ENCODE data around the gene ZBTB21. TPM values are rescaled to one million over a fixed set of nuclear protein-coding genes. Genes with fewer than 3 reads are reported as not detected.
A peak's percentile ranks its signal among the peaks of the same experiment; 100 is the strongest.

The ZBTB21 gene
- total and polyA plus RNA-seq, 9 of the 15 experiments (the other 6 are each of a cell fraction or from before 2014, with no cell fraction given) = 2.2 to 15.2 (median 8.7) TPM

DNA sequence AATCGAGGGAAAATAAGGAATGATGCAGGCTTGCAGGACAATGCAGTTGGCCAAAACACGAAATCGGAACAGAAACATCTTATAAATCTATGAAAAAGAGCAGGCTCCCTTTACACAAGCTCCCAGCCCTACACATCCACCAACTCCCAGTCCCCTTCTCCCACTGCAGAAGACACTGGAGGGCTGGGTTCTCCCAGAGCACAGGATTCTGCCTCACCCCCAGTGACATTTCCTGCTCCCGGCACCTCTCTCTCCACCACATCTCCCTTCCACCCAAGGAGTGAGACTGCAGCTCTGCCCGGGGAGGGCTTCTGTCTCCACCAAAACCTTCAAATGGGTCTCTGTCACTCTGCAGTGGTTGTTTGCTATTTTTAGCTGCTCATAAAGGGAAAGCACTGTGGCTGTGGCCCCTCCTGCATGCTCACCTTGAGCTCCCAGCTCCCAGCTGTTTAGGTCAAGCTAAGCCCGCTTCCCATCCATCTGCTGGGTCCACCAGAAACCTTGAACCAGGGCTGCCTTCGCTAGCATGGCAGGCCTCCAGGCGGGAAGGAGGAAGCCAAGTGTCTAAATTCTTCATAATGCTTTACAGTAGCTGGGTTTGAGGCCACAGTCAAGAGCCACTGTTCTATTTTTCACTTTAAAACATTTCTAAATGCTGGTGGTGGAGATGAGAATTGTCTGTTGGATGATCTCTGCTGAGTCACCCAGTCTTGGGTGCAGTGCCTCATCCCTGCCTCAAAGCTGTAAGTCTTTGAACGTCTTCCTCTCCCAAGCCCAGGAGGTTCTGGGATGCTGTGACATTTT, 53.0 kb downstream of the ZBTB21 start (continued):
- TF ChIP-seq, protein P1, sequence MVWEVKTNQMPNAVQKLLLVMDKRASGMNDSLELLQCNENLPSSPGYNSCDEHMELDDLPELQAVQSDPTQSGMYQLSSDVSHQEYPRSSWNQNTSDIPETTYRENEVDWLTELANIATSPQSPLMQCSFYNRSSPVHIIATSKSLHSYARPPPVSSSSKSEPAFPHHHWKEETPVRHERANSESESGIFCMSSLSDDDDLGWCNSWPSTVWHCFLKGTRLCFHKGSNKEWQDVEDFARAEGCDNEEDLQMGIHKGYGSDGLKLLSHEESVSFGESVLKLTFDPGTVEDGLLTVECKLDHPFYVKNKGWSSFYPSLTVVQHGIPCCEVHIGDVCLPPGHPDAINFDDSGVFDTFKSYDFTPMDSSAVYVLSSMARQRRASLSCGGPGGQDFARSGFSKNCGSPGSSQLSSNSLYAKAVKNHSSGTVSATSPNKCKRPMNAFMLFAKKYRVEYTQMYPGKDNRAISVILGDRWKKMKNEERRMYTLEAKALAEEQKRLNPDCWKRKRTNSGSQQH (CRISPR knock-in tag; IDR thresholded peaks at IDR 0.05) = no peak
- TF ChIP-seq ZNF224 (CRISPR knock-in tag; IDR thresholded peaks at IDR 0.05) = no peak
- peak in 1 of 2 experiments; percentile 67; a peak in 1 of 4 replicates for TF ChIP-seq ARNT (IDR thresholded peaks at IDR 0.05)
- TF ChIP-seq ZNF354B (CRISPR knock-in tag; IDR thresholded peaks at IDR 0.05) = no peak
- TF ChIP-seq HMG20A (CRISPR knock-in tag; conservative IDR thresholded peaks at IDR 0.05) = no peak
- 0 out of 2 replicates have a peak, but pooled peaks have one; percentile 37 for TF ChIP-seq NBN (IDR thresholded peaks at IDR 0.05; ENCODE audit: low read depth)
- TF ChIP-seq PURB (CRISPR knock-in tag; IDR thresholded peaks at IDR 0.05; ENCODE audit: low read depth) = no peak
- TF ChIP-seq, protein P2, sequence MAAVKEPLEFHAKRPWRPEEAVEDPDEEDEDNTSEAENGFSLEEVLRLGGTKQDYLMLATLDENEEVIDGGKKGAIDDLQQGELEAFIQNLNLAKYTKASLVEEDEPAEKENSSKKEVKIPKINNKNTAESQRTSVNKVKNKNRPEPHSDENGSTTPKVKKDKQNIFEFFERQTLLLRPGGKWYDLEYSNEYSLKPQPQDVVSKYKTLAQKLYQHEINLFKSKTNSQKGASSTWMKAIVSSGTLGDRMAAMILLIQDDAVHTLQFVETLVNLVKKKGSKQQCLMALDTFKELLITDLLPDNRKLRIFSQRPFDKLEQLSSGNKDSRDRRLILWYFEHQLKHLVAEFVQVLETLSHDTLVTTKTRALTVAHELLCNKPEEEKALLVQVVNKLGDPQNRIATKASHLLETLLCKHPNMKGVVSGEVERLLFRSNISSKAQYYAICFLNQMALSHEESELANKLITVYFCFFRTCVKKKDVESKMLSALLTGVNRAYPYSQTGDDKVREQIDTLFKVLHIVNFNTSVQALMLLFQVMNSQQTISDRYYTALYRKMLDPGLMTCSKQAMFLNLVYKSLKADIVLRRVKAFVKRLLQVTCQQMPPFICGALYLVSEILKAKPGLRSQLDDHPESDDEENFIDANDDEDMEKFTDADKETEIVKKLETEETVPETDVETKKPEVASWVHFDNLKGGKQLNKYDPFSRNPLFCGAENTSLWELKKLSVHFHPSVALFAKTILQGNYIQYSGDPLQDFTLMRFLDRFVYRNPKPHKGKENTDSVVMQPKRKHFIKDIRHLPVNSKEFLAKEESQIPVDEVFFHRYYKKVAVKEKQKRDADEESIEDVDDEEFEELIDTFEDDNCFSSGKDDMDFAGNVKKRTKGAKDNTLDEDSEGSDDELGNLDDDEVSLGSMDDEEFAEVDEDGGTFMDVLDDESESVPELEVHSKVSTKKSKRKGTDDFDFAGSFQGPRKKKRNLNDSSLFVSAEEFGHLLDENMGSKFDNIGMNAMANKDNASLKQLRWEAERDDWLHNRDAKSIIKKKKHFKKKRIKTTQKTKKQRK (IDR thresholded peaks at IDR 0.05; ENCODE audit: borderline replicate concordance, low read depth, low read length) = no peak
- no peak for TF ChIP-seq THRB (CRISPR knock-in tag; conservative IDR thresholded peaks at IDR 0.05)
- no peak for TF ChIP-seq STAT5A (IDR thresholded peaks at IDR 0.05; ENCODE audit: borderline replicate concordance, low read length)
- TF ChIP-seq NFXL1 (CRISPR knock-in tag; IDR thresholded peaks at IDR 0.05) = no peak
- TF ChIP-seq HDAC2 (IDR thresholded peaks at IDR 0.05) = no peak
- no peak for TF ChIP-seq DDX20 (tag; IDR thresholded peaks at IDR 0.05; ENCODE audit: low read depth)
- no peak for TF ChIP-seq FOXJ2 (tag; IDR thresholded peaks at IDR 0.05)
- TF ChIP-seq NKRF (IDR thresholded peaks at IDR 0.05; ENCODE audit: borderline replicate concordance) = no peak
- TF ChIP-seq SAFB (IDR thresholded peaks at IDR 0.05; ENCODE audit: borderline replicate concordance, low read depth, low read length) = no peak
- TF ChIP-seq, protein P3, sequence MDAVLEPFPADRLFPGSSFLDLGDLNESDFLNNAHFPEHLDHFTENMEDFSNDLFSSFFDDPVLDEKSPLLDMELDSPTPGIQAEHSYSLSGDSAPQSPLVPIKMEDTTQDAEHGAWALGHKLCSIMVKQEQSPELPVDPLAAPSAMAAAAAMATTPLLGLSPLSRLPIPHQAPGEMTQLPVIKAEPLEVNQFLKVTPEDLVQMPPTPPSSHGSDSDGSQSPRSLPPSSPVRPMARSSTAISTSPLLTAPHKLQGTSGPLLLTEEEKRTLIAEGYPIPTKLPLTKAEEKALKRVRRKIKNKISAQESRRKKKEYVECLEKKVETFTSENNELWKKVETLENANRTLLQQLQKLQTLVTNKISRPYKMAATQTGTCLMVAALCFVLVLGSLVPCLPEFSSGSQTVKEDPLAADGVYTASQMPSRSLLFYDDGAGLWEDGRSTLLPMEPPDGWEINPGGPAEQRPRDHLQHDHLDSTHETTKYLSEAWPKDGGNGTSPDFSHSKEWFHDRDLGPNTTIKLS (IDR thresholded peaks at IDR 0.05; ENCODE audit: borderline replicate concordance, low read depth) = no peak

Data from K562 (cell line).